Retina (tissue), 1 donor: ENCODE measurements around the gene PIK3R2.

Experiments
- DNase-seq: peaks from one replicate; pipeline ENCODE4 v3.0.0-alpha.2; 2016

The PIK3R2 gene

GRCh38 chr19:18126097-18126496, 26.9 kb upstream of the PIK3R2 start:
- DNase-seq = no peak

- no peak for DNase-seq
These were observed 24.9 kb upstream of the PIK3R2 start for GRCh38 chr19:18128044-18128443.

- no peak for DNase-seq
These were observed 24.2 kb upstream of the PIK3R2 start for GRCh38 chr19:18128805-18129204.

GRCh38 chr19:18130523-18131242, 22.3 kb upstream of the PIK3R2 start:
- DNase-seq = no peak

- DNase-seq = no peak
These were observed 20.9 kb upstream of the PIK3R2 start for GRCh38 chr19:18131841-18132596.

- DNase-seq = no peak
These were observed 17.0 kb upstream of the PIK3R2 start for GRCh38 chr19:18135712-18136584.

GRCh38 chr19:18137242-18137641, 15.7 kb upstream of the PIK3R2 start:
- DNase-seq = no peak

- DNase-seq = no peak
These were observed 15.2 kb upstream of the PIK3R2 start for GRCh38 chr19:18137657-18138339.

GRCh38 chr19:18140473-18140872, 12.5 kb upstream of the PIK3R2 start:
- DNase-seq = no peak

- no peak for DNase-seq
These were observed 11.9 kb upstream of the PIK3R2 start for GRCh38 chr19:18141031-18141430.

- no peak for DNase-seq
These were observed 9.1 kb upstream of the PIK3R2 start for GRCh38 chr19:18143902-18144301.

GRCh38 chr19:18144361-18144760, 8.6 kb upstream of the PIK3R2 start:
- no peak for DNase-seq

- DNase-seq = no peak
These were observed 8.1 kb upstream of the PIK3R2 start for GRCh38 chr19:18144906-18145305.

GRCh38 chr19:18145391-18145999, 7.5 kb upstream of the PIK3R2 start:
- no peak for DNase-seq

GRCh38 chr19:18147396-18147795, 5.6 kb upstream of the PIK3R2 start:
- no peak for DNase-seq

- DNase-seq = no peak
These were observed 3.4 kb upstream of the PIK3R2 start for GRCh38 chr19:18149596-18149975.

GRCh38 chr19:18150776-18151624, 2.0 kb upstream of the PIK3R2 start:
- no peak for DNase-seq

- peak; percentile 99 for DNase-seq
These were observed 534 bp upstream of the PIK3R2 start for GRCh38 chr19:18152442-18152816.

- DNase-seq = no peak
These were observed 682 bp downstream of the PIK3R2 start for GRCh38 chr19:18153556-18154134.

GRCh38 chr19:18155095-18156087, 2.4 kb downstream of the PIK3R2 start:
- no peak for DNase-seq
